Measurements from ENCODE around the gene PAX8.

Gene PAX8

GRCh38 chr2:113264713-113265403 is 13.9 kb downstream of the PAX8 start:
- Histone ChIP-seq H3K36me3 (ENCODE audit: control insufficient read depth, insufficient read depth, low read length) (no peaks in the 10 kb centered on the region), H3K4me3 (replicated peaks; ENCODE audit: low read depth, low read length) (no peak overlapping the region), H3K27me3 (replicated peaks; ENCODE audit: control insufficient read depth, insufficient read depth, low read length) (no peaks in the 10 kb centered on the region; the same call in none of the 2 replicates)
- no peak for DNase-seq (ENCODE audit: extremely low read depth, insufficient read length)
- TF ChIP-seq, protein P1, sequence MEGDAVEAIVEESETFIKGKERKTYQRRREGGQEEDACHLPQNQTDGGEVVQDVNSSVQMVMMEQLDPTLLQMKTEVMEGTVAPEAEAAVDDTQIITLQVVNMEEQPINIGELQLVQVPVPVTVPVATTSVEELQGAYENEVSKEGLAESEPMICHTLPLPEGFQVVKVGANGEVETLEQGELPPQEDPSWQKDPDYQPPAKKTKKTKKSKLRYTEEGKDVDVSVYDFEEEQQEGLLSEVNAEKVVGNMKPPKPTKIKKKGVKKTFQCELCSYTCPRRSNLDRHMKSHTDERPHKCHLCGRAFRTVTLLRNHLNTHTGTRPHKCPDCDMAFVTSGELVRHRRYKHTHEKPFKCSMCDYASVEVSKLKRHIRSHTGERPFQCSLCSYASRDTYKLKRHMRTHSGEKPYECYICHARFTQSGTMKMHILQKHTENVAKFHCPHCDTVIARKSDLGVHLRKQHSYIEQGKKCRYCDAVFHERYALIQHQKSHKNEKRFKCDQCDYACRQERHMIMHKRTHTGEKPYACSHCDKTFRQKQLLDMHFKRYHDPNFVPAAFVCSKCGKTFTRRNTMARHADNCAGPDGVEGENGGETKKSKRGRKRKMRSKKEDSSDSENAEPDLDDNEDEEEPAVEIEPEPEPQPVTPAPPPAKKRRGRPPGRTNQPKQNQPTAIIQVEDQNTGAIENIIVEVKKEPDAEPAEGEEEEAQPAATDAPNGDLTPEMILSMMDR (IDR thresholded peaks at IDR 0.05; ENCODE audit: insufficient read depth, low read length, poor library complexity, severe bottlenecking), result no peak

- H3K4me3 ChIP-seq (replicated peaks; ENCODE audit: low read depth, low read length), result no peak overlapping the region
- no peaks in the 10 kb centered on the region; the same call in none of the 2 replicates for H3K27me3 ChIP-seq (replicated peaks; ENCODE audit: control insufficient read depth, insufficient read depth, low read length)
- no peaks in the 10 kb centered on the region for H3K36me3 ChIP-seq (ENCODE audit: control insufficient read depth, insufficient read depth, low read length)
- TF ChIP-seq, protein P1 (IDR thresholded peaks at IDR 0.05; ENCODE audit: insufficient read depth, low read length, poor library complexity, severe bottlenecking), result no peak
- DNase-seq (ENCODE audit: extremely low read depth, insufficient read length), result no peak
Measured at GRCh38 chr2:113263546-113263945, 15.2 kb downstream of the PAX8 start.

DNA sequence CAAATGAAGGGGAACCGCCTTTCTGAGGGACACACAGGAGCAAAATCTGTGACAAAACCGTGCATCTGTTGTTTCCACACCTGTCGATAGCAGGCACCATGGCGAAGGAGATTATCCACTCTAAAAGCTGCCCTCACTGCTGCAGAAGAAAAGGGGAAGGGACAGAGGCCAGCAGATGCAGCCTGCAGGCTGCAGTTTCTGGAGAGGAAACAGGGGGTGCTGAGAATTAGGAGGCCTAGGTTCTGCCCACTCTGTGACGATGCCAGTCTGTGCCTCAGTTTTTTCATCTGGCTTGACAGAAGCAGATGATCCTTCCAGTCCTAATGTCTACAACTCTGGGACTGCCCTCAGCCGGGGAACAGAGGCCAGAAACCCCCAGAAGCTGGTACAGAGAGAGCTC is 17.7 kb downstream of the PAX8 start:
- no peak for DNase-seq (ENCODE audit: extremely low read depth, insufficient read length)
- no peak overlapping the region for H3K4me3 ChIP-seq (replicated peaks; ENCODE audit: low read depth, low read length)
- no peaks in the 10 kb centered on the region for H3K36me3 ChIP-seq (ENCODE audit: control insufficient read depth, insufficient read depth, low read length)
- H3K27me3 ChIP-seq (replicated peaks; ENCODE audit: control insufficient read depth, insufficient read depth, low read length), result no peaks in the 10 kb centered on the region; the same call in none of the 2 replicates
- TF ChIP-seq, protein P1 (IDR thresholded peaks at IDR 0.05; ENCODE audit: insufficient read depth, low read length, poor library complexity, severe bottlenecking), result no peak

GRCh38 chr2:113258471-113259147 is 20.1 kb downstream of the PAX8 start:
- no peak for DNase-seq (ENCODE audit: extremely low read depth, insufficient read length)
- TF ChIP-seq, protein P1 (IDR thresholded peaks at IDR 0.05; ENCODE audit: insufficient read depth, low read length, poor library complexity, severe bottlenecking), result no peak
- H3K27me3 ChIP-seq (replicated peaks; ENCODE audit: control insufficient read depth, insufficient read depth, low read length), result no peaks in the 10 kb centered on the region; the same call in none of the 2 replicates

DNA sequence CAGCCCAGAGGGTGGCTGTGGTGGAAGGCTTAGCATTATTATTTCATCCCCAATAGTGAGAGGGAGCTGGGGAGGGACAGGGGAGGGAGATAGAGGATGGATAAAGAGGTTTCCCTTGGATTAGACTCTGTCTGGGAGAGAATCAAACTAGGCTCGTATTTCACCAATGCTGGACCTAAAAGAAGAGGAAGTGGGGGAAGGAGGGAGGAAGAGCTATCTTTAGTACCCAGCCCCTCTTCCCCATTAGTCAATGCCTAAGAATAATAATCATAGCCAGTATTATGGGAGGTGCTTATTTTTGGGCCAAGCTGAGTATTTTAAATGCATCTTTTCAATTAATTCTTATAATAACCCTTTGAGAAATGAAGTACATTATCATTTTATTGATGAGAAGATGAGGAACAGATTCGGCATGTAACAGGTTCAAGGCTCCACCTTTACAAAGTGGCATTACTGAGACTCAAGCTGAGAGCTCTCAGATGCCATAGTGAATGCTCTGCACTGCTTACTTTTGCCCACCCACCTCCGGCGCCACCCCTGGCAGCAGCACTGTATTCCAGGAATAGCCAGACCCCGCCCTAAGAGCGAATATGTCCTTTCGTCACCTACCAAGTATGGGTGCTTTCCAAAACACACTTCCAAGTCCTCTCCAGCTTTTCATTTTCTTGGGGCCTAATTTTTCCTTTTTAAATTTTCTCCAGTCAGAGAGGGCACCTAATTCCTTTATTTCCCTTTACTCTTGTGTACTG is 21.0 kb downstream of the PAX8 start:
- Histone ChIP-seq H3K4me3 (replicated peaks; ENCODE audit: low read depth, low read length) (no peak overlapping the region), H3K27me3 (replicated peaks; ENCODE audit: control insufficient read depth, insufficient read depth, low read length) (no peaks in the 10 kb centered on the region; the same call in none of the 2 replicates), H3K36me3 (ENCODE audit: control insufficient read depth, insufficient read depth, low read length) (no peaks in the 10 kb centered on the region)
- DNase-seq (ENCODE audit: extremely low read depth, insufficient read length), result no peak
- TF ChIP-seq, protein P1 (IDR thresholded peaks at IDR 0.05; ENCODE audit: insufficient read depth, low read length, poor library complexity, severe bottlenecking), result no peak

More at GRCh38 chr2:113258471-113259147, 20.1 kb downstream of the PAX8 start:
- H3K4me3 ChIP-seq (replicated peaks; ENCODE audit: low read depth, low read length), result no peak overlapping the region
- H3K36me3 ChIP-seq (ENCODE audit: control insufficient read depth, insufficient read depth, low read length), result no peaks in the 10 kb centered on the region
